ENCODE data around the gene ME1.
"Not testable (repeated sequence)": the region's sequence is repeated elsewhere in the genome, so short reads cannot be mapped to it uniquely, and the experiment has no call there.

ME1 gene

DNA sequence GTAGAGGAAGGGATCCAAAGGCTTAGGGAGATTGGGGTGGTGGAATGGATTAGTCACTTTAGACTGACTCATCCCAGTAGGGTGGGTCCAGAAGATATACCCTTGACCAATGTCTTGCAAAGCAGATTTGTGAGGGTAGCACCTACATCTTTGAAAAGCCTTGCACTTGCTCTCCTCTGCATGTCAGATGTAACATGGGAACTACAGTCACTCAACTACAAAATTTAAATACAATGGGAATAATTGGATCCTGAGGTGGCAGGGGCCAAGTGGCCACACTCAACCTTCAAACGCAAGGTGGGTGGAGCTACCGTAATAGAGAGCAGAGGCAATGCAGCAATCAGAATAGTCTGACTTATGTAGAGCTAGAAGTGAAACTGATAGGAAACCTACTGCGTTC lies 71.2 kb downstream of the ME1 start:
- in situ Hi-C loops (cut with MboI; ENCODE audit: low sequenced_read_pairs): no loop called here

DNA sequence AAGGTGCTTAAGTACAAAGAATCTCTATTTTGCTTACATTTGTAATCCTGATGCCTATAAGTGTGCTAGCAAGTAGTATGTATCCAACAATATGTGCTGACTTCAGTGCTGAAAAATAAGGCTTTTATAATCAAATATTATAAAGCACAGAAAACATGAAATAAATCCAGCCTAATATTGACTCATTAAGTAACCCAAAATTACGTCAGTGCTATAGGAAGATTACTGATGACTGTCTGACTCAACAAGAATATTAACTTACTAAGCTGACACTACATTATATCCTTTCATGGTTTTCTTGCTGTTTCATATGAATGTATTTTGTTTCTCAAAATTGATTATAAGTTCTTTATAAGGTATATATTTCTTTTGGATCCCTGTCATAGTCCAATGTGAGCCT lies 76.1 kb downstream of the ME1 start:
- in situ Hi-C loops (cut with MboI; ENCODE audit: low sequenced_read_pairs): no loop called here

DNA sequence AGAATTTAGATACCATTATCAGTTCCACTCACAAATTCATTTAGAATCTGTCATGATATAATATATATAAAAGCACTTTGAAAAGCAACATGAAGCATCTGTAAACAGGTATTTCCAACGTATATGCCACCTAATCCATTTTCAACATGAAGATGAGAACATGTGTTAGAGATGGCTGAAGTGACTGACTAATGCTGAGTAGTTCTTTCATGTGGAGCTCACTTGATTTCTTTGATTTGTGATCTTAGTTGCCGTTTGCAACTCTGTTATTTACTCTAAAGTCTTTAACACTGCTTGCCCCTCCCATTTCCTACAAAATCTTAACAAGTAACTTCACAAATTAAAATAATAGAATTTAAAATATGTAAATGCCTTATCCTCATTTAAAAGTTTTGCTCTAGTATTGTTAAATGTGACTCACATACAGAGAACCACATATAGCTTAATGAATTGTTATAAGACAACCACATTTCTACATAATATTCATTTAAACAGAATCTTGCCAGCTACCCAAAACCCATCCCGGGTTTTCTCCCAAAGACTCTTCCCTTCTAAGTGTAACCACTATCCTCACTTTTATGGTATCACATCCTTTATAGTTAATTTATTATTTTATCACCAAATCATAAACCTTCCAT lies 78.3 kb downstream of the ME1 start:
- in situ Hi-C loops (cut with MboI; ENCODE audit: low sequenced_read_pairs): no loop called here

DNA sequence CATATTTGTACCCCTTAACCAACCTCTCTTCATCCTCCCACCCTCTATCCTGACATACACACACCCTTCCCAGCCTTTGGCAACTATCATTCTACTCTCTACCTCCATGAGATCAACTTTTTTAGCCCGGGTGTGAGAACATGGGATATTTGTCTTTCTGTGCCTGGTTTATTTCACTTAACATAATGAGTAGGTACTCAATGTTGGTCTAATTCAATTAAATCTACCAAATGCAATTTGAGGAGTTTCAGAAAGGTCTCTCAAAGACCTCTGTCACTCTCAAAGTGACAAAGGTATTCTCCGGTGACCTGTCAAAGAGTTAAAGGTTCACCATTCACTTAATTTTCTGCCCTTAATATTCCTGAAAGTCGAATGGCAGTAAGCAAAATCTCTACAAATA lies 87.7 kb downstream of the ME1 start:
- in situ Hi-C loops (cut with MboI; ENCODE audit: low sequenced_read_pairs): no loop called here

DNA sequence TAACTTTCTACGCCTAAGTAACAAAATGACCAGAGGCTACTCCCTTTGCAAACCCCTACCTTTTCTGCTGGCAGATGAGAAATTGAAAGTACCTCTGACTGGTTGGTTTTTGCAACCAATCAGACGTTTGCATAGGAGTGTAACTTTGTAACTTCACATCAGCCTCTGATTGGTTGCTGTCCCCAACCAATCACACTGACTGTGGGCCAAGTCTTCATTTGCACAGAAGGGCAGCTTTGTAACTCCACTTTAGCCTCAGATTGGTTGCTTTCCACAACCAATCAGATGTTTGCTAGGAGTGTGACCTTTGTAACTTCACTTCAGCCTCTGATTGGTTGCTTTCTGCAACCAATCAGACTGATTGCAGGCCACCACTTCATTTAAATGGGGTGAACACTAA lies 89.1 kb downstream of the ME1 start:
- in situ Hi-C loops (cut with MboI; ENCODE audit: low sequenced_read_pairs): no loop called here

DNA sequence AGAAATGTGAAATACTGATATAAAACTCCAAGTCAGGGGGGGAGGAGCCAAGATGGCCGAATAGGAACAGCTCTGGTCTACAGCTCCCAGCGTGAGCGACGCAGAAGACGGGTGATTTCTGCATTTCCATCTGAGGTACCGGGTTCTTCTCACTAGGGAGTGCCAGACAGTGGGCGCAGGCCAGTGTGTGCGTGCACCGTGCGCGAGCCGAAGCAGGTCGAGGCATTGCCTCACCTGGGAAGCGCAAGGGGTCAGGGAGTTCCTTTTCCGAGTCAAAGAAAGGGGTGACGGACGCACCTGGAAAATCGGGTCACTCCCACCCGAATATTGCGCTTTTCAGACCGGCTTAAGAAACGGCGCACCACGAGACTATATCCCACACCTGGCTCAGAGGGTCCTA lies 96.9 kb downstream of the ME1 start:
- in situ Hi-C loops (cut with MboI; ENCODE audit: low sequenced_read_pairs): not testable (repeated sequence)

DNA sequence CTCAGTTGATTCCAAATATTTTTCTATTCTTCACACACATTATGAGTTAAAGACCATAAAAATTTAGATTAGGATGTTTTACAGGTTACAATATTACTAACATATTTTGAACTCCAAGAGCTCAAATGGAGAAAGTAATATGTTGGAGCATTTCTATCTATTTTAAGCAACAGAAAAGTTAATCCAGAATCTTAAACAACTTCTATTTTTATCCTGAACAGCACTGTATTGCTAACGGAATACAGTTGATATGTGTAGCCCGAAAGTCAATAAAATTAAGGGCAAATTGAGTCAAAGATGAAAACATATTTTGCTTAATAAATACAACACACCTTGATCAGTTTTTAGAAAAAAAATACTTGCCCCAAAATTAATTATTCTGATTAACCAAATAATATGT lies 97.4 kb downstream of the ME1 start:
- in situ Hi-C loops (cut with MboI; ENCODE audit: low sequenced_read_pairs): no loop called here

DNA sequence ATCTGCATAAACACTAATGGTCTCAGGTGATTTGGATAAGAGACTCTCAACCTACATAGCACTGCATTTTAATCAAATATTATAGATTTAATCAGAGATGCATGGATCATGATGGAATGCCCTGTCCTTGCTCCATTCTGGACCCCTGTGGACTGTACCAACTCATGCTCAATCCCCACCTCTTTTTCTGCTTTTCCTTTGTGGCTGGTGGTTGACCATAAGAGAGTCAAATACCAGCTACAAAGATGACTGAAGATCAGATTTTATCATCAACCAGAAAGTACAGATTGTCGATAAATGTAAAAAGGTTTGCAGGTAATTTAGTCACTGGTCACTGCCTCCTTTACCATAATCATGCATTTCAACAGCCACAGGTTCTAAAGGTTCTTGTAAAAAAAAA lies 116.2 kb downstream of the ME1 start:
- in situ Hi-C loops (cut with MboI; ENCODE audit: low sequenced_read_pairs): no loop called here

DNA sequence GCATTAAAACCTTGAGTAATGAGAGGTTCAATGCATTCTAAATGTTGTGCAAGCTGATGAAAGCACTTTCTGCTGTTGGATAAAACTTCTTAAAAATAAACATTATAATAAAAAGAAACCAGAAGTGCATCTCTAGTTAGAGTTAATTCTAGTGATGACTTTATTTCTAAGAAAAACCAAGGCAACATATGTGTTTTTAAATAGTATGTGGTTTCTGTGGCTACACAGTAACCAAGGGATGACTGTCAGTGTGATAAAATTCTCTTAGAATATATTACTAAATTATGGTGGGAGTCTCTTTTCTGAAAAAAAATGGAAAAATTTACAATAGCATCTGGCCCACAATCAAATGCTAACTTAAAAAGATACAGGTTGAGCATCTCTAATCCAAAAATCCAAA lies 117.0 kb downstream of the ME1 start:
- in situ Hi-C loops (cut with MboI; ENCODE audit: low sequenced_read_pairs): no loop called here

DNA sequence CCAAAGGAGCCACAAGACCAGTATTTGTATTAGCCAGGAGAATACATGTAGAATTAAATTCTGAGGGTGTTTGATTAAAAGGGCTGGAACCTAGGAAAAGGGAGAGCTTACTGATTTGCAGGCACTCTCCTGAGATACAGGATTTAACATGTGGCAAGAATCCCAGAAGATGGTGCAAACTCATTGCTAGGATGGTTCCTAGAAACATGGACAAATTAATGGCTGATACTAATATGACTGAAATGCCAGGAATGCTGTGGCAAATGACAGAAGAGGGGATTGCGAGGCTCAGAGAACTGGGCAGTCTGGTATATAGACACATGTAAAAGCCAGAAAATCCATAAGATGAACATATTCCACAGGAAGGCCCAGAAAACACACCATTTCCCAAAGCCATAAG lies 119.6 kb downstream of the ME1 start:
- in situ Hi-C loops (cut with MboI; ENCODE audit: low sequenced_read_pairs): no loop called here

DNA sequence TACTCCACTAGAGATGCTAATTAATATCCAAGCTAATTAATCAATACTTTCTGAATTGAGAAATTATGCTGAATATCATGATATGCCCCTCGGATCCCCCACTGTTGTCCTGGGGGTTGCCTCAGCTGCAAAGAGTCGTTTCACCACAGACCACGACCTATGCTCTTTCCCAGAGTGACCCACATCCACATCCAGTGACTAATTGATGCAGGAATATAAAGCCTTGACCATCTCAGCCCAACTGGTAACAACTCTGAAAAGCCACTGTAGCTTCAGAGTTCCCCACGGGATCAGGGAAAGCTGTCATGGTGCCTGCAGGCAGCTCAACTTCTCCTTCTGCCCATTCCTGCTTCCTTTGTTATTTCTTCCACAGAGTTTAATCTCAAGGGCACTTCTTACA lies 120.8 kb downstream of the ME1 start:
- in situ Hi-C loops (cut with MboI; ENCODE audit: low sequenced_read_pairs): no loop called here

DNA sequence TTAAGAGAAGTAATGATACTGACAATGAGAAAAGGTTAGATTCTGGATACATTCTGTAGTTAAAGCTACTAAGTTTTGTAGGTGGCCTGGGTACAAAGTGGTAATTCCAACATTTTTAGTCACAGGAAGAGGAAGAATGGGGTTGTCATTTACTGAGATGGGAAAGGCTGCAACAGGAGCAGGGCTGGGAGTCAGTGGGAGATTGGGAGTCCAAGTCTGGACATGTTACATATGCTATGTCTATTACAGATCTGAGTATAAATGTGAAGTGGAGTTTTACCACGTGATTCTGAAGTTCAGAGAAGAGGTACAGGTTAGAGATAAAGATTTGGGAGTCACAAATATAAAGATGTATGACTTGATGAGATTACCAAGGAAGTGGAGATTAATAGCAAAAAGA lies 121.5 kb downstream of the ME1 start:
- in situ Hi-C loops (cut with MboI; ENCODE audit: low sequenced_read_pairs): no loop called here

DNA sequence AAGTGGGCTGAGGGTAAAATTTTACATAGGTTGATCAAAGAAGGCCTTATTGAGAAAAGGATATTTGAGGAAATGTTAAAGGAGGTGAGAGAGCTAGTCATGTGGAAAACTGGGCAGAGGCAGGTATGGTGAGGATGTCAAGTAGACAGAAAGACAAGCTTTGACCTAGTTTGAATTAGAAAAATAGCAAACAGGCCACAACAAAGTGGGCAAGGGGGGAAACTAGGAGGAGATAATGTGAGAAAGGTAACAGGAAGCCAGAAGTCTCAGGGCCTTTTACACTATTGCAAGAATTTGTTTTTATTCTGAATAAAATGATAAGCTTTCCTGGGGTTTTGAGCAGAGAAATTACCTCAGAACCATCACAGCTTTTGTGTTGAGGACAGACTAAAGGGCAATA lies 122.0 kb downstream of the ME1 start:
- in situ Hi-C loops (cut with MboI; ENCODE audit: low sequenced_read_pairs): no loop called here

DNA sequence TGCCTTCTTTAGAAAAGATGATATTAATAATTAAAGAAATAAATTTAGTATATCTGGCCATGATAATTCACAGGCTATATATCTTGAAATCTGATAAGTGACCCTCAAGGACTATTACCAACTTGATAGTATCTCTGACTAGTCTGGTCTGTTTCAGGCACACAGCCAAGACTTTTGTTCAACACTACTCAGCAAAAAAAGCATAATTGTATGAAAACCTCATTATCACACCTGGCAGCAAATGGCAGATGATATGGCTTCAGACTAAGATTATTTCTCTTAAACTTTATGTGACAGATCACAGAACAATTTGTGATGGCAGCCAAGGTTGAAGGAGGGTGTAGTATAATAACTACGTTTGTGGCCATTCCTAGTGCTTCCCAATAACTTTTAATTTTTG lies 123.0 kb downstream of the ME1 start:
- in situ Hi-C loops (cut with MboI; ENCODE audit: low sequenced_read_pairs): no loop called here

DNA sequence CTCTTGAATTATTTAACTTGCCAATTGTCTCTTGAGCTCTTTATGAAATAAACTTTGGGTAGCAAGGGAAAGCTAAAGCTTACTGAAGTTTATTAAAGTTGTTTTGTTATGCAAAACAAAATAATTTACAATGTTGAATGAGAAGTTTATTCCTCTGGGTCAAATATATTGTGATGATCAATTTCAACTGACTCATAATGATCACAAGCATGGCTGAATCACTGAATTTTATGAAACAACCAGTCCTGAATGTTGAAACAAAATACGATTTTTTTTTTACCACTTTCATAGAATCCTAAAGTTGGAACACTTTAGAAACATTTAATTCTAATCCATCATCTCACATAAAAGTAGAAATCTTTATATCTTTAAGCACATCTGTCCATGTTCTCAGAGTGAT lies 127.4 kb downstream of the ME1 start:
- in situ Hi-C loops (cut with MboI; ENCODE audit: low sequenced_read_pairs): no loop called here

DNA sequence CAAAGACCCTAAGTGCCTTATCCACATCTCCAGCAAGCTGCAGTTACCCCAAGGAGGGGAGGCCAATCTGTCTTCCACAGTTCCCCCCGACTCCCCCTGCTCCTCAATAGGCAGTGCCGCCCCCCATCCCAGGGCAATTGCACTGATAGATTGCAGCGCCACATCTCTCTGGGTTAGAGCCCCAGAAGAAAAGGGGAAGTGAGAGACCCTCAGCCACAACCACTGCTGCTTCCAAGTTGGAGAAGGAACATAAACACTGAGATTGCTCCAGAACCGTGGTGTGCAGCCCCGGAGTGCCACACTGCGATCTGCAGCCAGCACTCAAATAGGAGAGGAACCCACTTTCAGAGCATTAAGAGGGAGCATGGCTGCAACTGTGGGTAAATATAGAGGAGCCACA lies 136.2 kb downstream of the ME1 start:
- in situ Hi-C loops (cut with MboI; ENCODE audit: low sequenced_read_pairs): no loop called here

DNA sequence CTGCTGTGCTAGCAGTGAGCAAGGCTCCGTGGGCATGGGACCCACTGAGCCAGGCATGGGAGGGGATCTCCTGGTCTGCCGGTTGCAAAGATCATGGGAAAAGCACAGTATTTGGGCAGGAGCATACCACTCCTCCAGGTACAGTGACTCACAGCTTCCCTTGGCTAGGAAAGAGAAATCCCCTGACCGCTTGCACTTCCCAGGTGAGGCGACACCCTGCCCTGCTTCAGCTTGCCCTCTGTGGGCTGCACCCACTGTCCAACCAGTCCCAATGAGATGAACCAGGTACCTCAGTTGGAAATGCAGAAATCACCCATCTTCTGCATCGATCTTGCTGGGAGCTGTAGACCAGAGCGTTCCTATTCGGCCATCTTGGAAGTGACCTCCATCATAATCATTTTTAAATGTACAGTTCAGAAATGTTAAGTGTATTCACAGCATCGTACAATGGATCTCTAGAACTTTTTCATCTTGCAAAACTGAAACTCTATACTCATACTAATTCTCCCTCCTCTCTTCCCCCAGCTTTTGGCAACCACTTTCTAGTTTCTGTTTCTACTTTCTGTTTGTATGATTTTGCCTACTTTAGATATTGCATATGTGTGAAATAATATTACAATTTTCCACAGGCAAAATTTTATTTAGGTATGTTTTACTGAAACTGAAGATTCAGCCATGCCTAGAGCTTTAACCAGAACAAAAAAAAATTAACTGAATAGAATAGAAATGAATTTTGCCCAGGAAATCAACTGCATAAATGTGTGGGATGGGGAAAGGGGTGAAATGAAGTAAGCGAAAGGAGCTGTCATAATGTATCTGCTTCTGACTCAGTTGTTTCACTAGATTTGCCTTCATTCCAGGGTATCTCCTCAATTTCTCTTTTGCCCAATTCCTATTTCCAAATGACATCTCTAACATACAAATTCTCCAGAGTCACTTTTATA lies 137.7 kb downstream of the ME1 start:
- in situ Hi-C loops (cut with MboI; ENCODE audit: low sequenced_read_pairs): no loop called here

DNA sequence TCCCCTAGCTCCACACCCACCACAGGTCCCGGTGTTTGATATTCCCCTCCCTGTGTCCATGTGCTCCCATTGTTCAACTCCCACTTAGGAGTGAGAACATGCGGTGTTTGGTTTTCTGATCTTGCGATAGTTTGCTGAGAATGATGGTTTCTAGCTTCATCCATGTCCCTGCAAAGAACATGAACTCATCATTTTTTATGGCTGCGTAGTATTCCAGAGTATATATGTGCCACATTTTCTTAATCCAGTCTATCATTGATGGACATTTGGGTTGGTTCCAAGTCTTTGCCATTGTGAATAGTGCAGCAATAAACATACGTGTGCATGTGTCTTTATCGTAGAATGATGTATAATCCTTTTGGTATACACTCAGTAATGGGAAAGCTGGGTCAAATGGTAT lies 143.6 kb downstream of the ME1 start:
- in situ Hi-C loops (cut with MboI; ENCODE audit: low sequenced_read_pairs): not testable (repeated sequence)

DNA sequence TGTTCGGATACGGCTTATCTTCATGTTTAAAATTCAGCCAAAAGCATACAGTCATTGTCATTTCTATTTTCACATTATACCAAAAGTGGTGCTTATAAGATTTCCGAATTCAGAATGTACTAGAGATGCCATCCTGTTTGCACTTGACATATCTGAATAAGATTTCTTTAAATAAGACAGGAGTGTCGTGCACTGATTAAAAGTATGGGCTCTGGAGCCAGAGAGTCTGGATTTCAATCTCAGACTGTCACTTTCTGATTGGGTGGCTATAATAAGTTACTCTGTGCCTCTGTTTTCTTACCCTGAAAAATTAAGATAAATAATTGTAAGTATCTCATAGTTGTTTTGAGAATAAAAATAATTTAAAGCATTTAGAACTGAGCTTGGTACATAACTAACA lies 144.9 kb downstream of the ME1 start:
- in situ Hi-C loops (cut with MboI; ENCODE audit: low sequenced_read_pairs): no loop called here

DNA sequence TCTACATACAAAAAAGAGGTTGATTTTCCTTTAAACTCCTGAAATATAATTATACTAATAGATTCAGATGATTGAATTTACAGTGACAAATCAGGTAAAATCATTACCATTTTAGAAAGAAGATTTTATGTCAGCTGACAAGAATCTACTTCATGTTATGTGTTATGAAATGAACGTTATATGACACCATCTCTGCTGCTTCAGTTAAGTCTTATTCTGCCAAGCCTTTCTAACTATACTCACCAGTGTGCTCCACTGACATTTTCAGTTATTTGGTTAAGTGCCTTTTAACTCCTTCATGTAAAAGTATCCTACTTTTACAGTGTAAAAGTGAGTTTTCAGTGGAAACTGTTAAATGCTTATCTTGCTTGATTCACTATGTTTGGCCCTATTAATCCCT lies 157.3 kb downstream of the ME1 start:
- in situ Hi-C loops (cut with MboI; ENCODE audit: low sequenced_read_pairs): no loop called here

DNA sequence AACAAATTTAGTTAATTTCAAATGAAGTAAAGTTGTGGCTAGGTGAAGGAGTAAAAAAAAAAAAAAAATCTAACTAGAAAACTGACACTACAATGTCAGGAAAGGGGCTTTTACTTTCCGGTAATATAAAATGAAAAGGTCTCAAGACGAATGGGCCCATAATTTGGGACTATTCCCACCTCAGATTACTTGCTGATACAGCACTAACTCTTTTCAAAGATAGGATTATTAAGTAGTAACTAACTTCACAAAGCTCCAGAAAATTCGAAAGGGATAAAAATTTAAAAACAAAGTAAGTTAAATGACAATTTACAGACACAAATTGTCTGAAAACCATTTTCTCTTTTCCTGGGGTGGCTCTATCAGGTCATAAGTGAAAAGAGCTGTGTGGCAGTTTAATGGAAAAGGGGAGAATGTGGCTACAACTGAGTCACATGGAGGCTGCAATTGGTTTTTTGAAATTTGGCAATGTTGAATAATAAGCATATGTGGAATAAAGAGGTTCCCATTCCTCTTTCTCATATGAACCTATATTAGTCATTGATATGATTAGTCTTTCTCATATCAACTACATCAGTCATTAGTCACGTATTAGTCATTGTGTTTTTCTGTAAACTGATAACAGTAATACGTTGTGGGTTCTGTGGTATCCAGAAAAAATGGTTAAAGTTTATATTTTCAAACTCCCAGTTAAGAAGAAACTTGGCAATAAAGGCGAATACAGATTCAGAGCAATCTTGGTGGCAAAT lies 159.7 kb downstream of the ME1 start:
- in situ Hi-C loops (cut with MboI; ENCODE audit: low sequenced_read_pairs): no loop called here

DNA sequence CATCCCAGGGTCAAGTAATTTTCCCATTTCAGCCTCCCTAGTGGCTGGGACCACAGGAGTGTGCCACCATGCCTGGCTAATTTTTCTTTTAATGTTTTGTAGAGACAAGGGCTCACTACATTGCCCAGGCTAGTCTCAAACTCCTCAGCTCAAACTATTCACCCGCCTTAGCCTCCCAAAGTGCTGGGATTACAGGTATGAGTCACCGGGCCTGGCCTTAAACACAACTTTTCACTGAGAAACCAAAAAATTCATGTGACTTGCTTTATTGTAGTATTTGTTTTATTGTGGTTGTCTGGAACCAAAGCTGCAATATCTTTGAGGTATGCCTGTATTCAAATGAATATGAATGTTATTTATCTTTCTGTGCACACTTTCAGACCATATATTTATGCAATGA lies 165.5 kb downstream of the ME1 start:
- in situ Hi-C loops (cut with MboI; ENCODE audit: low sequenced_read_pairs): no loop called here
